IPS-NIHi7 (cell line): Measurements from ENCODE around the gene ARID1A.
A peak's percentile ranks its signal among the peaks of the same experiment; 100 is the strongest.
"Not testable (repeated sequence)": the region's sequence is repeated elsewhere in the genome, so short reads cannot be mapped to it uniquely, and the experiment has no call there.

Experiments
- DNase-seq: peaks from one replicate; pipeline ENCODE4 v3.0.0; 2012; ENCODE audit warnings: mixed read lengths; ENCODE audit errors: extremely low spot score

The ARID1A gene

GRCh38 chr1:26697978-26698849 lies 2.4 kb downstream of the ARID1A start:
- peak; percentile 44 for DNase-seq

- DNase-seq: no peak
Observed at GRCh38 chr1:26700711-26701110, 4.9 kb downstream of the ARID1A start.

DNA sequence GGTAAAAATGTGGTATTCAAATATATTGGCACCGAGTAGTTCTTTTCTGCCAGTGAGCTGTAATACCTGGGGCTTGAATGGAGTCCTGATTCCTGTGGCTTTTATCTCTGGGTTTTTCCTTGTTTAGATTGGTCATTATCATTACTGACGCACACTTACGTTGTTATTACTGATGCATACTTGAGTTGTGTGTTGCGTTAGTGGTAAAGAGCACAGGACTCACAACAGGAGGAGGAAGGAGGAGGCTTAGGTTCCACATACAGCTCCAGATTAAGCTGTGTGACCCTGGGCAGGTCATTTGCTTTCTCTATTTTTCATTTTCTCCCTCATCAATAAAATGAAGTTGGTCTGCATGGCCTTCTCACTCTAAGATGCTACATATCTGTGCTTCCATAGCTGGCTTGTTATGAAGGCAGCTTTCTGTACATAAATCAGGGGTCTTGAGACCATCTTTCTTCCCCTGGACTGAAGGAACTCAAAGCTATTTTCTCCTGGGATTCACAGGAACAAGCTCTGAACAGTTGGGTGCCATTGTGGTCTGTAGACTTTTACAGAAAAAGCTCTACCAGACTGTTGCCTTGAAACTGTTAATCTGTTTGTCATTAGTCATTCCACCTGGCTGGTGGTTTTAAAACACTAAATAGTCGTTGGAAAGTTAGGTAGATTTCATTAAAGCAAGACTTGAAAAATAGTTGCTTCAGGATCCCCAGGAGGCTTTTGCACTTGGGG lies 5.6 kb downstream of the ARID1A start:
- no peak for DNase-seq

GRCh38 chr1:26701995-26702679 lies 6.3 kb downstream of the ARID1A start:
- DNase-seq: peak; percentile 19

DNA sequence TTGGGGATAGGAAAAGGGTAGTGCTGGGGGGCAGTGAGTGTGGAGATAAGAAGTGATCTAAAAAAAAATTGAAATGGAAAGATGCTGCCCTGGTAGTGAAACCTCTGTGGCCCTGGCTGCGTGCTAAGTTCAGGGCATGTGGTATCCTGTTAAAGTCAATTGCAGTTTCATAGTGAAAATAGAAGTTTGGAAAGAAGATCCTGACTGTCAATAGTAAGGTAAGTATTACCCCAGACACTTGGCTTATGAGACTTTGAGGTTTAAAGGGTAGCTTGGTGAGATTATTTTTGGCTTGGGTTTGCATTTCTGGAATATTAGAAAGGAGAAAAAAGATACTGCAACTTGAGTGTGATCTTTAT lies 6.8 kb downstream of the ARID1A start:
- DNase-seq: no peak

GRCh38 chr1:26703478-26703877 lies 7.7 kb downstream of the ARID1A start:
- no peak for DNase-seq

DNA sequence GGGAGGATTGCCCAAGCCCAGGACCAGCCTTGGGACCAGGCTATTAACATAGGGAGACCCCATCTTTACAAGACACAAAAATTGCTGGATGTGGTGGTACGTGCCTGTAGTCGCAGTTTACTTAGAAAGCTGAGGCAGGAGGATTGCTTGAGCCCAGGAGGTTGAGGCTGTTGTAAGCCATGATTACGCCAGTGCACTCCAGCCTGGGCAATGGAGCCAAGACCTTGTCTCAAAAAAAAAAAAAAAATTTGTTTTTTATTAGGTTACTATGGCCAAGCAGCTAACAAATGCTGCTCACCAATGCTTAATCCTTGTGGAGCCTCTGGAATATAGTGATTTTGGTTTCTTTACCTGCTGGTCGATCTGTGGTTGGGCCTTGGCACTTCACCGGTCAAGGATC lies 8.8 kb downstream of the ARID1A start:
- no peak for DNase-seq

- DNase-seq: not testable (repeated sequence)
Observed at GRCh38 chr1:26705227-26705626, 9.4 kb downstream of the ARID1A start.

- DNase-seq: no peak
Observed at GRCh38 chr1:26705788-26706311, 10.0 kb downstream of the ARID1A start.

DNA sequence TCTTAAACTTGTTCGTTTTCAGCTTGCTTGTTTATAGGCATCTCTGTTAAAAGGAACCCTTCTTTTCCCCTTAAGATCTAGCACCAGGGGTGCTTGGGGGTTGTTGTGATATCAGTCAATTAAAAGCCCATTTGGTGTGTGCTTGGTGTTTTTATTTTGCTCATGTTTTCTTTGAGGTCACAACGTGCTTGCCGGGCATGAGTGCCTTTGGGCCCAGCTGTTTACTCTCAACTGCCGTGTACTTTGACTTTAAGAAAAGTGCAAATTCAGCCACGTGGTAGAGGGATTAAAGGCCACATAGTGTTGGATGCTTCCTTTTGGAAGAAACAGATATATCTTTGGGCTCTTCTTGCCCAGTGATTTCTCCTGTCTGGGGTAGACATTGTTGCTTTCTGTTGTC lies 10.5 kb downstream of the ARID1A start:
- no peak for DNase-seq

- no peak for DNase-seq
Observed at GRCh38 chr1:26710811-26711210, 15.0 kb downstream of the ARID1A start.

GRCh38 chr1:26711777-26712176 lies 16.0 kb downstream of the ARID1A start:
- DNase-seq: no peak

- DNase-seq: no peak
Observed at GRCh38 chr1:26717017-26717491, 21.2 kb downstream of the ARID1A start.

GRCh38 chr1:26719205-26719604 lies 23.4 kb downstream of the ARID1A start:
- no peak for DNase-seq

DNA sequence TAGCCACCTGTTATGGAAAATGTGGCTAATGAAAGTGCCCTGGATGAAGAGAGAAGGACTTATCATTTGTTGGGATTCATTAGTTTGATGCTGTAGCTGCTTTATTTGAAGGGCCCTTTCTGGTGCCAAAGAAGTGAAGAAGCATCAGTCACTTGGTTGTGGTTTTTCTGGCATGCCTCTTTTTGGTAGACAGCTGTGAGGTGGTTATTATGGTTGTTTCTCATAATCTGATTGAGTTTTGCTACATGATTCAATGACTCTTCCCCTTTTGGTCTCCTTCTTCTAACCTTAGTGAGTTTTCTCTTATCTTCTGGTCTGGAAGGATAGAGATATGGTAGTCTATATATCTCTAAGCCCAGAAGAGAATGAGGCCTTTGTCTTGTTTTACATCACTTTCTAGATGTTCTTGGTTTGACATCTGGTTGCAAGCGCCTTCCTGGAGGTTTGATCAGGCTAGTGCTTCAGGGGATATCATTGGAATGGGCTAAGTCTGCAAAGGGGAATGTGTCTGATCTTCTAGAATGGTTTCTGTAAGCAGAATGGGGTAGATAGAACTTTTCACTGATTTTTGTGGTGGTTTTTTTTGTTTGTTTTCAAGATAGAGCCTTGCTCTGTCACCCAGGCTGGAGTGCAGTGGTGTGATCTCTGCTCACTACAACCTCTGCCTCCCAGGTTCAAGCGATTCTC lies 26.0 kb downstream of the ARID1A start:
- no peak for DNase-seq

GRCh38 chr1:26723013-26723991 lies 27.5 kb downstream of the ARID1A start:
- DNase-seq: peak; percentile 75

GRCh38 chr1:26724118-26724517 lies 28.3 kb downstream of the ARID1A start:
- no peak for DNase-seq

DNA sequence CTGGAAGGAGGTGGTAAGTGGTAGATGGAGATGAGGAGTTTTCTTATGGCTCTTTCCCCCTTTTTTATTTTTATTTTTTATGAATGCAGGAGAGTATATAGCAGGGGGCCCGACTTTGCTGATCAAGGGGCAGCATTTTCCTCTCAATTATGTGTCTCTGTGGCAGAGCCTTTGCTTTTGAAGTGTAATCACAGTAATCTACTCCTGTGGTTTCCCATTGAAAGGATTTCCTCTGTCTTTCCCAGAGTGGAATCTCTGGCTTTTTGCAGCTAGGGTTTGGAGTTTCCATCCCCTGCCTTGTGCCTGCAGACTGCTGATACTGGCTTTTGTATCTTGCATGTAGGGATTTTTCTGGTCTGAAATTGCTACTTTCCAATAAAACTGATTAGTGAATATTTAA lies 29.1 kb downstream of the ARID1A start:
- peak; percentile 72 for DNase-seq

DNA sequence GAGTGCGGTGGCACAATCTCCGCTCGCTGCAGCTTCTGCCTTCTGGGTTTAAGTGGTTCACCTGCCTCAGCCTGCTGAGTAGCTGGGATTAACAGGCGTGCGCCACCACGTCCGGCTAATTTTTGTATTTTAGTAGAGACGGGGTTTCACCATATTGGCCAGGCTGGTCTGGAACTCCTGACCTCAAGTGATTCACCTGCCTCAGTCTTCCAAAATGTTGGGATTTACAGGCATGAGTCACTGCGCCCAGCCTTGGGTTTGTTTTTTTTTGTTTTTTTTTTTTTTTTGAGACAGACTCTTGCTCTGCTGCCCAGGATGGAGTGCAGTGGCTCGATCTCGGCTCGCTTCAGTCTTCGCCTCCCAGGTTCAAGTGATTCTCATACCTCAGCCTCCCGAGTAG lies 30.1 kb downstream of the ARID1A start:
- DNase-seq: not testable (repeated sequence)

DNA sequence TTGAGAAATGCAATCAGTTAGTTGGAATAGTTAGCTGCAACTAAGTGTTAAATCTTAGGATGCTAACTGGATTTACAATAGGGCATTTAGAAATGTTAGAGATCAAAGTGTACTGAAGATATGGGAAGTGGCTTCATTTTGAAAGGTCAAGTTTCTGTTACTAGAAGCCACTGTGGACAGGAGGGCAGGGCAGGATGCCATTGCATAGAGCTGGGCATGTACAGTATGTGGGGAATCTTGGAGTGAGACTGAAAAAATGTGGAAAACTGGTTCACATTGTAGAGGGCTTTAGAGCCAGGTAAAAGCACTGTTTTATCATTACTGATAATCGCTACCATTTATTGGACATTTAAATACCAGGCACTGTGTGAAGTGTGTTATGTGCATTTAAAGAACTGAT lies 31.0 kb downstream of the ARID1A start:
- no peak for DNase-seq
